NCI-H526 treated with DMSO at 0.1 percent for 48 hours (cell line): ENCODE measurements around the gene SCNM1.
"Not testable (repeated sequence)": the region's sequence is repeated elsewhere in the genome, so short reads cannot be mapped to it uniquely, and the experiment has no call there.

Experiments
- DNase-seq: peaks from one replicate; lab custom pipeline; 2025; lab: John Stamatoyannopoulos, UW

The SCNM1 gene

GRCh38 chr1:151146412-151147131 lies 19.4 kb upstream of the SCNM1 start, which contains the start of gene SEMA6C:
Gene SEMA6C (minus strand): TSS chr1:151146631. CDS start chr1:151142621, 4,010 bp downstream.
- peak; percentile 98 for DNase-seq

GRCh38 chr1:151147132-151147503 lies 18.8 kb upstream of the SCNM1 start:
- DNase-seq: no peak

GRCh38 chr1:151147665-151148064 lies 18.3 kb upstream of the SCNM1 start:
- DNase-seq: no peak

- DNase-seq: no peak
Measured at GRCh38 chr1:151156515-151156819, 9.5 kb upstream of the SCNM1 start, which contains the start of gene TNFAIP8L2. Gene TNFAIP8L2 (plus strand): TSS chr1:151156649. CDS start chr1:151158698, 2,049 bp downstream.

GRCh38 chr1:151157067-151157531 lies 8.8 kb upstream of the SCNM1 start:
- DNase-seq: no peak

GRCh38 chr1:151158326-151158725 lies 7.6 kb upstream of the SCNM1 start:
- no peak for DNase-seq

GRCh38 chr1:151158751-151159251 lies 7.1 kb upstream of the SCNM1 start:
- no peak for DNase-seq

- no peak for DNase-seq
Measured at GRCh38 chr1:151159373-151159772, 6.6 kb upstream of the SCNM1 start.

GRCh38 chr1:151164732-151165280 lies 1.1 kb upstream of the SCNM1 start:
- DNase-seq: peak; percentile 43

- DNase-seq: peak; percentile 79
Measured at GRCh38 chr1:151165281-151165737, 635 bp upstream of the SCNM1 start.

- no peak for DNase-seq
Measured at GRCh38 chr1:151166505-151166956, 587 bp downstream of the SCNM1 start.

GRCh38 chr1:151167116-151167515 lies 1.2 kb downstream of the SCNM1 start:
- no peak for DNase-seq

GRCh38 chr1:151171190-151171589 lies 5.2 kb downstream of the SCNM1 start:
- no peak for DNase-seq

GRCh38 chr1:151175041-151175741 lies 9.2 kb downstream of the SCNM1 start:
- DNase-seq: no peak

- DNase-seq: no peak
Measured at GRCh38 chr1:151175863-151176262, 9.9 kb downstream of the SCNM1 start, which contains the start of gene TMOD4. Gene TMOD4 (minus strand): TSS chr1:151175981. CDS start chr1:151174875, 1,106 bp downstream.

- no peak for DNase-seq
Measured at GRCh38 chr1:151176514-151177045, 10.6 kb downstream of the SCNM1 start.

GRCh38 chr1:151184211-151184610 lies 18.3 kb downstream of the SCNM1 start:
- no peak for DNase-seq

- DNase-seq: no peak
Measured at GRCh38 chr1:151187205-151187604, 21.3 kb downstream of the SCNM1 start.

- DNase-seq: not testable (repeated sequence)
Measured at GRCh38 chr1:151188667-151189066, 22.7 kb downstream of the SCNM1 start.

- DNase-seq: peak; percentile 99
Measured at GRCh38 chr1:151189637-151190445, 23.9 kb downstream of the SCNM1 start, which contains the start of gene VPS72. Gene VPS72 (minus strand): TSS chr1:151190197. CDS start chr1:151190121, 76 bp downstream.

GRCh38 chr1:151192047-151192446 lies 26.1 kb downstream of the SCNM1 start:
- no peak for DNase-seq
